ENCODE data around the gene AMH. TPM values are rescaled to one million over a fixed set of nuclear protein-coding genes. Genes with fewer than 3 reads are reported as not detected.
"Not testable (repeated sequence)": the region's sequence is repeated elsewhere in the genome, so short reads cannot be mapped to it uniquely, and the experiment has no call there.

The AMH gene
- total RNA-seq, 3 donors from 2014 or later (not counting 1 experiment from before 2014, with no cell fraction given) = 0.55 to 2.1 (median 0.88) TPM

- intact Hi-C loops (cut with micrococcal nuclease) = no loop called here
- DNase-seq (no peak), ATAC-seq (no peak)
- no peaks in the 10 kb centered on the region for H3K27me3 Mint-ChIP-seq (ENCODE audit: low read depth in 2 of 2)
- no peak overlapping the region for H3K4me3 ChIP-seq (ENCODE audit: low read length)
- no peaks in the 10 kb centered on the region for H3K27me3 ChIP-seq (ENCODE audit: control insufficient read depth, insufficient read depth, low read length)
- H3K4me3 Mint-ChIP-seq = no peak overlapping the region
- H3K36me3 ChIP-seq (ENCODE audit: control insufficient read depth, insufficient read depth, low read length) = no peaks in the 10 kb centered on the region
- peaks cover 19 to 38% of the 10 kb centered on the region in 2 donors for H3K4me1 Mint-ChIP-seq
- no peaks in the 10 kb centered on the region for H3K9me3 Mint-ChIP-seq
- 78% methylated on average over 25 of the region's 26 CpGs for WGBS (ENCODE audit: insufficient coverage)
- no peak for TF ChIP-seq CTCF (IDR thresholded peaks at IDR 0.05)
- no peaks in the 10 kb centered on the region for H3K9me3 ChIP-seq (ENCODE audit: control insufficient read depth, insufficient read depth, low read length)
- no peaks in the 10 kb centered on the region for H3K36me3 Mint-ChIP-seq
- H3K27ac Mint-ChIP-seq = peak overlapping the region; percentile 51 to 69
- H3K4me1 ChIP-seq (ENCODE audit: control insufficient read depth, insufficient read depth, low read length) = peaks cover 30% of the 10 kb centered on the region
- peak overlapping the region; percentile 19 for H3K27ac ChIP-seq (ENCODE audit: low read length)
Measured at GRCh38 chr19:2280633-2281264, 31.6 kb downstream of the AMH start.

GRCh38 chr19:2281265-2282061 is 32.3 kb downstream of the AMH start:
- H3K36me3 Mint-ChIP-seq; intact Hi-C loops (cut with micrococcal nuclease); H3K36me3 ChIP-seq (ENCODE audit: control insufficient read depth, insufficient read depth, low read length); H3K9me3 Mint-ChIP-seq; H3K27me3 ChIP-seq (ENCODE audit: control insufficient read depth, insufficient read depth, low read length); H3K9me3 ChIP-seq (ENCODE audit: control insufficient read depth, insufficient read depth, low read length); DNase-seq; H3K27me3 Mint-ChIP-seq (ENCODE audit: low read depth in 2 of 2): not testable (repeated sequence)
- Mint-ChIP-seq H3K4me1 (peaks cover 19 to 38% of the 10 kb centered on the region in 2 donors), H3K27ac (peak overlapping the region; percentile 81 to 92), H3K4me3 (peak overlapping the region; percentile 91)
- Histone ChIP-seq H3K27ac (ENCODE audit: low read length) (peak overlapping the region; percentile 58), H3K4me3 (ENCODE audit: low read length) (peak overlapping the region; percentile 50), H3K4me1 (ENCODE audit: control insufficient read depth, insufficient read depth, low read length) (peaks cover 30% of the 10 kb centered on the region)
- ATAC-seq = peak; percentile 21 to 38 (median 30)
- 3% methylated on average over 12 of the region's 16 CpGs for WGBS (ENCODE audit: insufficient coverage)

GRCh38 chr19:2282062-2282861 is 33.1 kb downstream of the AMH start, which contains the start of gene PEAK3:
PEAK3 (minus strand) TSS chr19:2282175; CDS start chr19:2280931, 1,244 bp downstream.
- WGBS (ENCODE audit: insufficient coverage) = 9% methylated on average over 40 of the region's 41 CpGs
- no peaks in the 10 kb centered on the region for H3K36me3 Mint-ChIP-seq

More at GRCh38 chr19:2282062-2282861, 33.1 kb downstream of the AMH start, which contains the start of gene PEAK3:
- H3K4me3 Mint-ChIP-seq = peak within 1 kb of the TSS; percentile 91
- H3K9me3 Mint-ChIP-seq = no peaks in the 10 kb centered on the region
- TF ChIP-seq CTCF (IDR thresholded peaks at IDR 0.05) = no peak
- H3K36me3 ChIP-seq (ENCODE audit: control insufficient read depth, insufficient read depth, low read length) = no peaks in the 10 kb centered on the region
- peak; percentile 77 to 87 (median 78) for ATAC-seq
- H3K9me3 ChIP-seq (ENCODE audit: control insufficient read depth, insufficient read depth, low read length) = no peaks in the 10 kb centered on the region
- DNase-seq = peak; percentile 57 to 74
- peaks cover 17 to 35% of the 10 kb centered on the region in 2 donors for H3K4me1 Mint-ChIP-seq
- H3K4me3 ChIP-seq (ENCODE audit: low read length) = peak within 1 kb of the TSS; percentile 50
- H3K27ac ChIP-seq (ENCODE audit: low read length) = peak within 1 kb of the TSS; percentile 58
- H3K27me3 ChIP-seq (ENCODE audit: control insufficient read depth, insufficient read depth, low read length) = no peaks in the 10 kb centered on the region
- intact Hi-C loops (cut with micrococcal nuclease) = no loop called here
- H3K27me3 Mint-ChIP-seq (ENCODE audit: low read depth in 2 of 2) = no peaks in the 10 kb centered on the region
- H3K4me1 ChIP-seq (ENCODE audit: control insufficient read depth, insufficient read depth, low read length) = peaks cover 31% of the 10 kb centered on the region
- peak within 1 kb of the TSS; percentile 81 to 92 for H3K27ac Mint-ChIP-seq

All from natural killer cell (primary cell).